Endothelial cell of umbilical vein (primary cell): ENCODE data around the gene NUDT22. TPM values are rescaled to one million over a fixed set of nuclear protein-coding genes. Genes with fewer than 3 reads are reported as not detected.

ENCODE experiments used
- BruUV-seq: library from RNA; stranded (reverse); fragments of 400-500 nt; replicated peaks from 2 replicates; lab custom pipeline; 2021; lab: Mats Ljungman, UMichigan
- CTCF ChIA-PET: fragments of 300-600, 350-600 bp; sonication (Branson Sonifier 250); formaldehyde crosslinking; loops from one replicate; lab custom pipeline; 2021; ENCODE audit warnings: antibody characterized with exemption, inconsistent platforms; lab: Charles Lee
- POLR2A ChIA-PET: fragments of 300-600, 350-600 bp; sonication (Branson Sonifier 250); formaldehyde crosslinking; loops from one replicate; lab custom pipeline; 2021; ENCODE audit warnings: antibody characterized with exemption, inconsistent platforms; lab: Charles Lee
- DNase-seq: peaks from one replicate; pipeline ENCODE4 v3.0.0-alpha.2; 2011; ENCODE audit warnings: low read depth, low spot score
- FAIRE-seq: peaks from 2 replicates; lab custom pipeline; 2011; peaks lifted over from hg19 to GRCh38; lab: Jason Lieb, UNC
- H2AFZ ChIP-seq: 2 replicates; pipeline ENCODE4 v1.6.0; 2012; ENCODE audit warnings: low read depth, low read length, control low read depth, inconsistent platforms
- H3K27ac ChIP-seq: 2 replicates; pipeline ENCODE4 v1.5.1; 2011; ENCODE audit warnings: low read depth, mild to moderate bottlenecking, control low read depth, low read length, moderate library complexity; ENCODE audit not compliant: insufficient read depth
- H3K27me3 ChIP-seq, 2 experiments: 2 replicates each; pipeline versions ENCODE4 v1.6.0 to v1.6.1; 2011; ENCODE audit warnings: low read length in 2 of 2, mixed read lengths in 1 of 2; ENCODE audit not compliant: control insufficient read depth in 2 of 2, insufficient read depth in 2 of 2
- H3K36me3 ChIP-seq, 2 experiments: 2 replicates in 1 of 2; 3 replicates in 1 of 2; pipeline ENCODE4 v1.5.1; 2011; ENCODE audit warnings: low read length in 2 of 2, mild to moderate bottlenecking in 1 of 2, moderate library complexity in 1 of 2; ENCODE audit not compliant: control insufficient read depth in 2 of 2, insufficient read depth in 2 of 2; ENCODE audit errors: extremely low read depth in 1 of 2
- H3K4me1 ChIP-seq: 3 replicates; pipeline ENCODE4 v1.5.1; 2011; ENCODE audit warnings: mild to moderate bottlenecking, low read length; ENCODE audit not compliant: control insufficient read depth, insufficient read depth; ENCODE audit errors: extremely low read depth
- H3K4me2 ChIP-seq: 2 replicates; pipeline ENCODE4 v1.6.1; 2011; ENCODE audit warnings: low read length, control low read depth, mixed read lengths; ENCODE audit not compliant: insufficient read depth
- H3K4me3 ChIP-seq, 3 experiments: fragments of 200-600 bp in 1 of 3; sonication (generic), shearing (Covaris generic) in 1 of 3; replicated peaks in 1 of 3; 2 replicates each; pipeline ENCODE4 v1.5.1; 2011 to 2016; ENCODE audit warnings: control low read depth in 3 of 3, low read length in 3 of 3, mild to moderate bottlenecking in 2 of 3, inconsistent platforms in 1 of 3, low read depth in 1 of 3, moderate library complexity in 1 of 3; ENCODE audit not compliant: insufficient read depth in 1 of 3
- H3K79me2 ChIP-seq: 2 replicates; pipeline ENCODE4 v1.6.0; 2012; ENCODE audit warnings: low read length, inconsistent platforms; ENCODE audit not compliant: control insufficient read depth, insufficient read depth
- H3K9ac ChIP-seq: replicated peaks from 2 replicates; pipeline ENCODE3; 2011; ENCODE audit warnings: low read length, control low read depth; ENCODE audit not compliant: insufficient read depth; ENCODE audit errors: extremely low read depth
- H3K9me1 ChIP-seq: replicated peaks from 3 replicates; pipeline ENCODE4 v1.6.0; 2011; ENCODE audit warnings: mild to moderate bottlenecking, low read length; ENCODE audit not compliant: control insufficient read depth, insufficient read depth; ENCODE audit errors: extremely low read depth
- H3K9me3 ChIP-seq: replicated peaks from 2 replicates; pipeline ENCODE4 v1.5.1; 2012; ENCODE audit warnings: low read length, inconsistent platforms; ENCODE audit not compliant: control insufficient read depth, insufficient read depth
- H4K20me1 ChIP-seq: replicated peaks from 2 replicates; pipeline ENCODE3; 2011; ENCODE audit warnings: mild to moderate bottlenecking, low read length; ENCODE audit not compliant: control insufficient read depth, insufficient read depth; ENCODE audit errors: extremely low read depth
- POLR2AphosphoS5 ChIP-seq: IDR thresholded peaks from 2 replicates; pipeline ENCODE4 v1.6.1; 2012; ENCODE audit warnings: low read depth, mild to moderate bottlenecking, control low read depth, low read length, moderate library complexity; ENCODE audit not compliant: insufficient read depth
- dilution Hi-C: fragments of 300-500 bp; cut with MboI; formaldehyde crosslinking; loops from one replicate; pipeline ENCODE4 v1.15.0; 2019; ENCODE audit warnings: low sequenced_read_pairs; ENCODE audit not compliant: extremely low pct_ligation_motif_present
- intact Hi-C: fragments of 100-400 bp; cut with micrococcal nuclease; formaldehyde crosslinking; loops from one replicate; pipeline ENCODE4 v1.10.0; 2022
- polyA plus RNA-seq, 4 experiments: library from polyadenylated mRNA; depleted of rRNA in 3 of 4; stranded (reverse) in 3 of 4; unstranded in 1 of 4; fragments of >200 nt; gene quantifications; 2 replicates each; pipeline versions ENCODE4 v1.2.1 to v1.2.3, GENCODE V29; 2011 to 2012; ENCODE audit warnings: missing spikeins in 1 of 4
- total RNA-seq: library from RNA; stranded (reverse); gene quantifications from 2 replicates; pipeline ENCODE4 v1.2.3, GENCODE V29; 2021
- TF ChIP-seq, protein P1 (sequence below): IDR thresholded peaks from 2 replicates; pipeline ENCODE4 v1.6.1; 2011; ENCODE audit not compliant: insufficient read depth, insufficient read length
- TF ChIP-seq, protein P2 (sequence below), 2 donors: IDR thresholded peaks; 1 replicate in 1 of 2; 2 replicates in 1 of 2; pipeline ENCODE4 v1.5.1; 2011; ENCODE audit warnings: low read length in 2 of 2, mild to moderate bottlenecking in 2 of 2, moderate library complexity in 2 of 2, control low read depth in 1 of 2, inconsistent platforms in 1 of 2, low read depth in 1 of 2; ENCODE audit not compliant: insufficient read depth in 1 of 2; ENCODE audit errors: extremely low read depth in 1 of 2

NUDT22 gene
- total and polyA plus RNA-seq, 2 donors (not counting 3 experiments of a cell fraction or from before 2014, with no cell fraction given) = 37.8 to 54.8 TPM

DNA sequence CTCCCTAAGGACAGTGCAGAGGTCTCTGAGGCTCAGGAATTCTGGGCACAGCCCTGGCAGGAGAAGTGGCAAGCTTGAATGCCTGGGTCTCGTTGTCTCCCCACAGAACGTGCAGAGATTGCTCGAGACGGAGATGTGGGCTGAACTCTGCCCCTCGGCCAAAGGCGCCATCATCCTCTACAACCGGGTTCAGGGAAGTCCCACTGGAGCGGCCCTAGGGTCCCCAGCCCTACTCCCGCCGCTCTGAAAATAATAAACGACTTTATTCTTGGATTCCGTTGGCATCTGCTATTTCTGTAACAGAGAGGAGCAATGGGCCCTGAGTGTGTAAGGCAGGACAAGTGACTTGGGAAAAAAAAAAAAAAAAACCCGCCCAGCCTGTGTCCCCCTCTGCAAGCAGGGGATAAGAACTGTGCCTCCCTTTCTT, 3.7 kb downstream of the NUDT22 start:
- H2AFZ ChIP-seq = no peak overlapping the region

More for the DNA sequence above, 3.7 kb downstream of the NUDT22 start:
- no peaks in the 10 kb centered on the region for H3K36me3 ChIP-seq
- no peaks in the 10 kb centered on the region for H3K27me3 ChIP-seq
- POLR2A ChIA-PET = no interaction called here
- peak overlapping the region; percentile 69 for H3K9ac ChIP-seq
- peak overlapping the region; percentile 71 for H3K4me2 ChIP-seq
- no peaks in the 10 kb centered on the region for H3K9me1 ChIP-seq
- DNase-seq (no peak), FAIRE-seq (no peak)
- peaks cover 8% of the 10 kb centered on the region for H3K79me2 ChIP-seq
- no peak for TF ChIP-seq POLR2AphosphoS5
- TF ChIP-seq, protein P1, sequence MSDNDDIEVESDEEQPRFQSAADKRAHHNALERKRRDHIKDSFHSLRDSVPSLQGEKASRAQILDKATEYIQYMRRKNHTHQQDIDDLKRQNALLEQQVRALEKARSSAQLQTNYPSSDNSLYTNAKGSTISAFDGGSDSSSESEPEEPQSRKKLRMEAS = no peak
- TF ChIP-seq, protein P2, sequence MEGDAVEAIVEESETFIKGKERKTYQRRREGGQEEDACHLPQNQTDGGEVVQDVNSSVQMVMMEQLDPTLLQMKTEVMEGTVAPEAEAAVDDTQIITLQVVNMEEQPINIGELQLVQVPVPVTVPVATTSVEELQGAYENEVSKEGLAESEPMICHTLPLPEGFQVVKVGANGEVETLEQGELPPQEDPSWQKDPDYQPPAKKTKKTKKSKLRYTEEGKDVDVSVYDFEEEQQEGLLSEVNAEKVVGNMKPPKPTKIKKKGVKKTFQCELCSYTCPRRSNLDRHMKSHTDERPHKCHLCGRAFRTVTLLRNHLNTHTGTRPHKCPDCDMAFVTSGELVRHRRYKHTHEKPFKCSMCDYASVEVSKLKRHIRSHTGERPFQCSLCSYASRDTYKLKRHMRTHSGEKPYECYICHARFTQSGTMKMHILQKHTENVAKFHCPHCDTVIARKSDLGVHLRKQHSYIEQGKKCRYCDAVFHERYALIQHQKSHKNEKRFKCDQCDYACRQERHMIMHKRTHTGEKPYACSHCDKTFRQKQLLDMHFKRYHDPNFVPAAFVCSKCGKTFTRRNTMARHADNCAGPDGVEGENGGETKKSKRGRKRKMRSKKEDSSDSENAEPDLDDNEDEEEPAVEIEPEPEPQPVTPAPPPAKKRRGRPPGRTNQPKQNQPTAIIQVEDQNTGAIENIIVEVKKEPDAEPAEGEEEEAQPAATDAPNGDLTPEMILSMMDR (IDR thresholded peaks at IDR 0.05; ENCODE audit: extremely low read depth in 1 of 2, insufficient read depth in 1 of 2, low read depth in 1 of 2, low read length in 2 of 2) = no peak
- no peak overlapping the region for H3K27ac ChIP-seq
- intact Hi-C loops (loop anchor here (1.0 to 5.0 kb wide), 4 partner anchors 12 to 42 kb away; partner anchors contain the start of genes FKBP2 and STIP1), dilution Hi-C loops (no loop called here)
- CTCF ChIA-PET = interaction anchor here (0.6 to 2.0 kb wide), 4 partner anchors 16 to 75 kb away, joined by 3 to 9 read pairs (median 4); no protein-coding TSS in a partner anchor
- no peaks in the 10 kb centered on the region for H4K20me1 ChIP-seq
- no peaks in the 10 kb centered on the region for H3K9me3 ChIP-seq
- peak overlapping the region; percentile 60 to 71 (median 69) for H3K4me3 ChIP-seq
- BruUV-seq = no TSS peak
- H3K4me1 ChIP-seq = peaks cover 19% of the 10 kb centered on the region
